B cell (primary cell): ENCODE measurements around the gene CD1B. TPM values are rescaled to one million over a fixed set of nuclear protein-coding genes. Genes with fewer than 3 reads are reported as not detected.

Source experiments
- ATAC-seq: fragments of 200-7000 bp; cut with Tn5 transposase; one replicate; pipeline ENCODE4 v1.10.0; 2021; ENCODE audit warnings: low read depth, mild to moderate bottlenecking, moderate number of reproducible peaks, moderate library complexity
- CTCF ChIA-PET: fragments of 350-600 bp; sonication (Branson Sonifier 250); formaldehyde crosslinking; loops from one replicate; lab custom pipeline; 2021; ENCODE audit warnings: antibody characterized with exemption, inconsistent platforms; lab: Charles Lee
- POLR2A ChIA-PET: fragments of 350-600 bp; sonication (Branson Sonifier 250); formaldehyde crosslinking; loops from one replicate; lab custom pipeline; 2021; ENCODE audit warnings: antibody characterized with exemption; lab: Charles Lee
- DNase-seq: peaks from one replicate; pipeline ENCODE4 v3.0.0; 2013
- H2AFZ ChIP-seq: 2 replicates; pipeline ENCODE4 v1.6.1; 2012; ENCODE audit warnings: mild to moderate bottlenecking, low read depth, low read length; ENCODE audit not compliant: insufficient read depth, poor library complexity, severe bottlenecking
- H3K27ac ChIP-seq, 2 donors: 1 replicate in 1 of 2; 2 replicates in 1 of 2; pipeline ENCODE4 v1.5.1; 2012 to 2013; ENCODE audit warnings: low read length in 2 of 2, mild to moderate bottlenecking in 2 of 2, moderate library complexity in 1 of 2
- H3K27me3 ChIP-seq, 4 experiments: fragments of 200-600 bp in 1 of 4; sonication (generic) in 1 of 4; replicated peaks in 1 of 4; 1 replicate in 2 of 4; 2 replicates in 2 of 4; pipeline versions ENCODE4 v1.6.1 to v1.7.0; 2013 to 2016; ENCODE audit warnings: low read length in 3 of 4, mild to moderate bottlenecking in 2 of 4, mixed read lengths in 1 of 4, moderate library complexity in 1 of 4; ENCODE audit not compliant: insufficient read depth in 4 of 4, control insufficient read depth in 3 of 4; ENCODE audit errors: control extremely low read depth in 1 of 4
- H3K36me3 ChIP-seq, 2 experiments: replicated peaks in 1 of 2; 1 replicate in 1 of 2; 2 replicates in 1 of 2; pipeline versions ENCODE4 v1.6.1 to v1.7.1; 2013; ENCODE audit warnings: low read length in 1 of 2; ENCODE audit not compliant: insufficient read depth in 2 of 2, control insufficient read depth in 1 of 2; ENCODE audit errors: control extremely low read depth in 1 of 2, extremely low read depth in 1 of 2
- H3K4me1 ChIP-seq, 2 donors: fragments of 200-600 bp in 1 of 2; sonication (generic) in 1 of 2; 1 replicate in 1 of 2; 2 replicates in 1 of 2; pipeline versions ENCODE4 v1.5.1 to v1.6.1; 2013 to 2017; ENCODE audit warnings: low read length in 2 of 2; ENCODE audit not compliant: control insufficient read depth in 2 of 2, insufficient read depth in 2 of 2
- H3K4me2 ChIP-seq: replicated peaks from 2 replicates; pipeline ENCODE3; 2012; ENCODE audit warnings: mild to moderate bottlenecking, low read depth, low read length; ENCODE audit not compliant: poor library complexity, severe bottlenecking
- H3K4me3 ChIP-seq, 5 experiments: fragments of 200-600 bp in 1 of 5; sonication (generic) in 1 of 5; 1 replicate in 3 of 5; 2 replicates in 2 of 5; pipeline versions ENCODE4 v1.5.1 to v1.7.0; 2011 to 2016; ENCODE audit warnings: low read length in 4 of 5, mild to moderate bottlenecking in 4 of 5, low read depth in 2 of 5, control low read depth in 1 of 5, moderate library complexity in 1 of 5; ENCODE audit not compliant: insufficient read depth in 1 of 5; ENCODE audit errors: control extremely low read depth in 1 of 5, extremely low read depth in 1 of 5
- H3K79me2 ChIP-seq: fragments of 200-600 bp; sonication (generic); one replicate; pipeline ENCODE4 v1.6.0; 2016; ENCODE audit warnings: low read length; ENCODE audit not compliant: control insufficient read depth, insufficient read depth
- H3K9ac ChIP-seq: fragments of 200-600 bp; sonication (generic); 2 replicates; pipeline ENCODE4 v1.6.1; 2017; ENCODE audit warnings: mild to moderate bottlenecking, low read length, moderate library complexity
- H3K9me3 ChIP-seq, 3 donors: one replicate each; pipeline versions ENCODE4 v1.6.1 to v1.7.1; 2013; ENCODE audit warnings: low read length in 2 of 3; ENCODE audit not compliant: control insufficient read depth in 2 of 3, insufficient read depth in 1 of 3; ENCODE audit errors: control extremely low read depth in 1 of 3
- H4K20me1 ChIP-seq: 2 replicates; pipeline ENCODE4 v1.6.0; 2012; ENCODE audit warnings: mild to moderate bottlenecking, low read length; ENCODE audit not compliant: insufficient read depth, control insufficient read depth, poor library complexity, severe bottlenecking
- H3K27ac Mint-ChIP-seq: one replicate; pipeline ENCODE4 v1.8.0; 2021; ENCODE audit warnings: mixed read lengths
- H3K27me3 Mint-ChIP-seq: one replicate; pipeline ENCODE4 v1.8.0; 2021; ENCODE audit warnings: mixed read lengths
- H3K4me1 Mint-ChIP-seq: one replicate; pipeline ENCODE4 v1.8.0; 2021; ENCODE audit warnings: mixed read lengths
- H3K4me3 Mint-ChIP-seq: one replicate; pipeline ENCODE4 v1.8.0; 2021; ENCODE audit warnings: mixed read lengths
- H3K9me3 Mint-ChIP-seq: one replicate; pipeline ENCODE4 v1.8.0; 2022; ENCODE audit warnings: mixed read lengths; ENCODE audit not compliant: insufficient read depth
- CTCF ChIP-seq: fragments of 200-600 bp; IDR thresholded peaks from one replicate; pipeline ENCODE4 v1.8.0; 2022; ENCODE audit warnings: antibody characterized with exemption, mild to moderate bottlenecking
- EZH2 ChIP-seq: IDR thresholded peaks from 2 replicates; pipeline ENCODE4 v1.6.1; 2012; ENCODE audit warnings: borderline replicate concordance, low read depth, mild to moderate bottlenecking, moderate library complexity, low read length; ENCODE audit not compliant: insufficient read depth, poor library complexity, severe bottlenecking
- WGBS: methylation state at CpG from one replicate; pipeline ENCODE4 v1.1.5; 2013; ENCODE audit warnings: missing lambda C conversion rate; ENCODE audit not compliant: insufficient coverage; 5-methylcytosine and 5-hydroxymethylcytosine counted together
- intact Hi-C: fragments of 100-400 bp; cut with micrococcal nuclease; formaldehyde crosslinking; loops from one replicate; pipeline ENCODE4 v1.10.0; 2022
- polyA plus RNA-seq: library from polyadenylated mRNA; depleted of rRNA; stranded (reverse); fragments of >200 nt; gene quantifications from 2 replicates; pipeline ENCODE4 v1.2.3, GENCODE V29; 2012
- total RNA-seq, 2 donors: library from RNA; stranded (reverse); fragments of 120-200 nt in 1 of 2; gene quantifications; 1 replicate in 1 of 2; 2 replicates in 1 of 2; pipeline versions ENCODE4 v1.2.3 to v1.2.4, GENCODE V29; 2013 to 2022

The CD1B gene
- total and polyA plus RNA-seq, 2 donors (not counting 1 experiment from before 2014, with no cell fraction given) = 0.09 TPM; not detected in 1

GRCh38 chr1:158371188-158371953, 40.0 kb upstream of the CD1B start:
- H3K4me3 ChIP-seq = no peak overlapping the region
- whole genome bisulfite sequencing = 67% methylated on average over 3 of the region's 6 CpGs
- intact Hi-C loops = no loop called here
- H3K27ac ChIP-seq = no peak overlapping the region
- no peaks in the 10 kb centered on the region for H4K20me1 ChIP-seq
- peaks cover 5% of the 10 kb centered on the region for H3K4me1 Mint-ChIP-seq
- H3K4me3 Mint-ChIP-seq = no peak overlapping the region
- H2AFZ ChIP-seq = no peak overlapping the region
- ChIA-PET POLR2A (no interaction called here), CTCF (interaction anchor here (1.2 to 1.6 kb wide), 2 partner anchors 12 to 44 kb away, joined by 3 read pairs; no protein-coding TSS in a partner anchor)
- H3K27me3 Mint-ChIP-seq = no peaks in the 10 kb centered on the region
- no peak overlapping the region for H3K4me2 ChIP-seq
- peaks cover 14% of the 10 kb centered on the region for H3K9me3 Mint-ChIP-seq
- peaks cover 0 to 6% of the 10 kb centered on the region in 2 donors for H3K4me1 ChIP-seq
- H3K27me3 ChIP-seq = peaks cover 0 to 4% (median 0%) of the 10 kb centered on the region in 4 experiments
- ATAC-seq (peak; percentile 24), DNase-seq (no peak)
- no peak overlapping the region for H3K9ac ChIP-seq
- no peaks in the 10 kb centered on the region for H3K36me3 ChIP-seq
- H3K27ac Mint-ChIP-seq = no peak overlapping the region
- peaks cover 8 to 24% (median 16%) of the 10 kb centered on the region in 3 donors for H3K9me3 ChIP-seq
- H3K79me2 ChIP-seq = no peaks in the 10 kb centered on the region
- TF ChIP-seq EZH2 (no peak), CTCF (no peak)

- ChIA-PET CTCF (no interaction called here), POLR2A (no interaction called here)
- Mint-ChIP-seq H3K27me3 (no peaks in the 10 kb centered on the region), H3K4me3 (no peak overlapping the region), H3K27ac (no peak overlapping the region), H3K4me1 (no peaks in the 10 kb centered on the region), H3K9me3 (peaks cover 10% of the 10 kb centered on the region)
- intact Hi-C loops = no loop called here
- Histone ChIP-seq H3K36me3 (no peaks in the 10 kb centered on the region), H3K27ac (no peak overlapping the region), H3K4me1 (no peaks in the 10 kb centered on the region), H2AFZ (no peak overlapping the region), H3K4me3 (no peak overlapping the region), H3K79me2 (no peaks in the 10 kb centered on the region), H3K9ac (no peak overlapping the region), H4K20me1 (no peaks in the 10 kb centered on the region), H3K27me3 (peaks cover 0 to 4% (median 0%) of the 10 kb centered on the region in 4 experiments), H3K9me3 (peaks cover 6 to 10% (median 10%) of the 10 kb centered on the region in 3 donors), H3K4me2 (no peak overlapping the region)
- TF ChIP-seq EZH2 (no peak), CTCF (no peak)
- no peak for ATAC-seq
- no peak for DNase-seq
These were observed 35.5 kb upstream of the CD1B start for GRCh38 chr1:158366783-158367182.
